HS-5 (cell line): ENCODE measurements around the gene KIF26B.
"Not testable (repeated sequence)": the region's sequence is repeated elsewhere in the genome, so short reads cannot be mapped to it uniquely, and the experiment has no call there.

Experiments
- DNase-seq: peaks from one replicate; pipeline ENCODE4 v3.0.0-alpha.2; 2012; ENCODE audit warnings: low read depth

Gene KIF26B

DNA sequence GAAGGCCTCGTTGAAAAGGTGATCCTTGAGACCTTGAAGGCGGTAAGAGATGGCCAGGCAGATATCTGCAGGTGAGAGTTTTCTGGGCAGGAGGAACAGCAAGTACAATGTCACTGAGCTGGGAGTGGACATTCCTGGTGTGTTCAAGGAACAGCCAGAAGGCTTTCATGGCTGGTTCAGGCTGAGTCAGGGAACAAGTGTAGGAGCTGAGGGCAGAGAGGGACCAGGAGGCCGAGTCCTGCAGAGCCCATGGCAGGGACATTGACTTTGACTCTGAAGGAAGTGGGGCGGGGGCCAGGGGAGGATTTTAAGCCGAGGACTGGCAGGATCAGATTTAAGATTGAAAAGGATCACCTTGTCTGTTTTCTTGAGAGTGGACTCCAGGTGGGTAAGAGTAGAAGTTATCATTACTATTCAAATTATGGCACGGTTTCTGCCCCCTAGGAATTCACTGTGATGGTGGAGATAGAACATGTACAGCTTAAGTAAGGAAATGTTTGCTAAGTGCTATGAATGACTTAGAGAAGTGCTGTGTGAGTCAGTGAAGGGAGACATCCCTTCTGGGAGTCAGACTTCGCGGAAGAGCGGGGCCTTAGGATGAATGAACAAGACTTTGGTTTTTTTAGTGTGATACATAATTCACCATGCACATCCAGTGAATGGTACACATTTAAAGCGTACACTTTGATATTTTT lies 202.3 kb downstream of the KIF26B start:
- DNase-seq, result no peak

DNA sequence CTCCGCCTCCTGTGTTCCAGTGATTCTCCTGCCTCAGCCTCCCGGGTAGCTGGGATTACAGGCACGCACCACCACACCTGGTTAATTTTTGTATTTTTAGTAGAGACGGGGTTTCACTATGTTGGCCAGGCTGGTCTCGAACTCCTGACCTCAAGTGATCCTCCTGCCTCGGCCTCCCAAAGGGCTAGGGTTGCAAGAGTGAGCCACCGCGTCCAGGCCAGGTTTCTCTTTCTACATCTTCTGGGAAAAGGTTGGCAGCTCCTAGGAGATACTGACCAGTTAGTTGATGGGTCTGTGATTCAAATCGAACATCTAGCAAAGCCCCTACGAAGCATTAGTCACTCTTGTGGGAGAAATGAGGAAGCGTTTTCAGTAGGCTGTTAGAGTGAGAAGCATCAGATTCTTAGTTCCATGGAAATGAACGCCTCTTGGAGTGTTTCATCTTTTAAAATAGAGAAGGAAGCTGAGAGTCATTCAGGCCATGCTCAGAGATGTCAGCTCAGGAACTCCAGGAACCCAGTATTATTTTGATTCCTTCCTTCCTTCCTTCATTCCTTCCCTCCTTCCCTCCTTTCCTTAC lies 204.4 kb downstream of the KIF26B start:
- not testable (repeated sequence) for DNase-seq

DNA sequence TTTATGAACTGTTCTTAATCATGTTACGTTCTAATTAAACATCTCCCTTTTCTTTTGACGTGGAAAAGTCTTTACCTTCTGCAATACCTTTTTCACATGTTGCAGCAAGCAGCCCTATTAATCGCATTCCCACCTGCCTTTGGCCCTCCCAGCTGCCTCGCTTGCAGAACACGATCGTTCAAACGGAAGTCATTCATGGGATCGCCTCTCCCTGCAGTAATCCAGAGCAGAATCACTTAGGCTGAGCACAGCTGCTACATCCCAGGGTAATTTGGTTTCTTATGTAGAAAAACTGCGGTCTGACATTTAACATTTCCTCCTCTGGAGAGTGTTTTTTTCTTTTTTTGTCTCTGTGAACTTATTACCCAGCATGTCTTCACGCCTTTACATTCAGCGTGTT lies 206.3 kb downstream of the KIF26B start:
- DNase-seq, result no peak

DNA sequence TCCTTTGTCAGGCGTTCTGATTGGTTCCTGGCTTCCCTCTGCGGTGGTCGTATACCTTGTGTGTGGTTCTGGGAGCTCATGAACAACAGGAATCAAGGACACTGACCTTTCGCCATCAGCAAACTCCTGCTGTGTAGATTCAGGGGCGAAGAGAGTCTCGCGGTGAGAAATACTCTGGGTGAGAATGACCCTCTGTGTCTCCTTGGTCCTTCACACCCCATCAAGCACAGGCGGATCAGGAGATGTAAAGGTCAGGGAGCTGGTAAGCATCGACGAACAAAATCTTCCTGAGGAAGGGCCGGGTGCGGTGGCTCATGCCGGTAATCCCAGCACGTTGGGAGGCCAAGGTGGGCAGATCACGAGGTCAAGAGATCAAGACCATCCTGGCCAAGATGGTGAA lies 207.2 kb downstream of the KIF26B start:
- no peak for DNase-seq

DNA sequence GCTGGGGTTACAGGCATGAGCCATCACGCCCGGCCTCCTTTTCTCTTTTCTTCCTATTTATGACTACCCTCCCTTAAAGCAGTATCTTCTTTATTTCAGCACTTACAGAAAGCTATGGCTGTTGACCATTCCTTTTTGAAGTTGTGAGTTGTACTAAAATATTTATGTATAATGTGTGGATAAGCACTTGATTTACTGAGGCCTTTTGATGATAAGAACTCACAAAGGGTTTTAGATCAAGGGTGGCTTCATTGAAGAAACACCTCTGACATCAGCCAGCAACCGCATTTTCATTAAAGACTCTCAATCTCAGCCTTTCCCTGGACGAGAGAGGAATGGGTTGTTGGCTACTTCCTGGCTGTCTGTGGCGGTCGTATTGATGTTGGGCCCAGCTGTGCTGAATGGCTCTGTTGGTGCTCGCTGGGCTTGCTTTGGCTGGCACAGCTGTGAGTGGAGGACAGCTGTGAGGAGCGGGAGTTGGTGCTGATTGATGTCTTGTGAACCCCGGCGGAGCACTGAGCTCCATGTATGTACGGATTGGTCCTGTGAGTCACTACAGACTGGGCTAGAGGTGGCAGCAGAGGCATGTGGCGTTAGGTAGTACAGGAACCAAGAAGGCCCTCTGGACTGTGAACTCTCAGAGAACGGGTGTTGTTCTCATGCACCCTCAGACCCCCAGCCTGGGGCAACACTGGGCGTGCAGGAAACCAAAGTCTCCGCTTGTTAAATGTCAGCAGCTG lies 208.8 kb downstream of the KIF26B start:
- DNase-seq, result no peak

DNA sequence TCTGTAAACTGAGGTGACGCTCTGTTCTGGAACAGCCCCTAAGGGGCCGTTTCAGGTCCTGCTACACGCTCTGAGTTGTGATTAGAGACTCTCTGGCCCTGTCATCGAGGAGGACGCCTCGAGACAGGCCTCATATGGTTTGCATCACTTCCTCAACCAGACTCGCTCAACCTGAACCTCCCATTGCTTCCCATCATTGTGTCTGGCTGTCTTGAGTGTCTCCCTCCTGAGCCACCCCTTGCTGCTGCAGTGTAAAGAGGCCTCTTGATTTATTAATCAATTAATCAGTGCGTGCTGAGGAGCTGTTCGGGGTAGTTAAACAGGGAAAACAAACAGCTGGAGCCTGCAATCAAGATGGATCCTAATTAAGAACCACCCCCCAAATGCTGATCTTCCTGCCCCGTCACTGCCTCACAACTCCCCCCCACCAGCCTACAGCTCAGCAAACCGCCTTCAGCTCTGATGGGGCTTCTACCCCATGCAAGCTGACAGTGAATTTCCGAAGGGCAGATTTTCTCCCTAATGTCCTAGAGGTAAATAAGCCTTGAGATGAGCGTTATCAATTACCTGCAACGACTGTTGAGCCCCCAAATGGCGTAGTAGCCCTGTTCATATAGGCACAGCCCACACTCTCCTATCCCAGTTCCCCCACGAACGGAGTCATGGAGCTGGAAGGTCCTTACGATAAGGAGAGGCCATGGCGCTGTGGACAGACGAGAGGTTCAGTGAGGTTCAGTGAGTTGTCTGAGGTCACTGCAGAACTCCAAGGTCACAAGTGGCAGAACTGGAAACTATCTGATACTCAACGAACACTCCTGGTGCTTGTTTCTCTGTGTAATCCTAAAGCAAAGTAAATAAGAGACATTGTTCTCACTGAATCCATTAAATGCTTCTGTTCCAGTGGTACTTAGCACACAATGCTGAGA lies 210.6 kb downstream of the KIF26B start:
- DNase-seq, result no peak

DNA sequence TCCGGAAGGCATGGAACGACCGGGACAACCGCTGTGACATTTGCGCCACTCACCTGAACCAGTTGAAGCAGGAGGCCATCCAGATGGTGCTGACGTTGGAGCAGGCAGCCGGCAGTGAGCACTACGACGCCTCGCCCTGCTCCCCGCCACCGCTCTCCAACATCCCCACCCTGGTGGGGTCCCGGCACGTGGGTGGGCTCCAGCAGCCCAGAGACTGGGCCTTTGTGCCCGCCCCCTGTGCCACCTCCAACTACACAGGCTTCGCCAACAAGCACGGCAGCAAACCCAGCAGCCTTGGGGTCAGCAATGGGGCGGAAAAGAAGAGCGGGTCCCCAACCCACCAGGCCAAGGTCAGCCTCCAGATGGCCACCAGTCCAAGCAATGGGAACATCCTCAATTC lies 212.1 kb downstream of the KIF26B start:
- DNase-seq, result no peak

DNA sequence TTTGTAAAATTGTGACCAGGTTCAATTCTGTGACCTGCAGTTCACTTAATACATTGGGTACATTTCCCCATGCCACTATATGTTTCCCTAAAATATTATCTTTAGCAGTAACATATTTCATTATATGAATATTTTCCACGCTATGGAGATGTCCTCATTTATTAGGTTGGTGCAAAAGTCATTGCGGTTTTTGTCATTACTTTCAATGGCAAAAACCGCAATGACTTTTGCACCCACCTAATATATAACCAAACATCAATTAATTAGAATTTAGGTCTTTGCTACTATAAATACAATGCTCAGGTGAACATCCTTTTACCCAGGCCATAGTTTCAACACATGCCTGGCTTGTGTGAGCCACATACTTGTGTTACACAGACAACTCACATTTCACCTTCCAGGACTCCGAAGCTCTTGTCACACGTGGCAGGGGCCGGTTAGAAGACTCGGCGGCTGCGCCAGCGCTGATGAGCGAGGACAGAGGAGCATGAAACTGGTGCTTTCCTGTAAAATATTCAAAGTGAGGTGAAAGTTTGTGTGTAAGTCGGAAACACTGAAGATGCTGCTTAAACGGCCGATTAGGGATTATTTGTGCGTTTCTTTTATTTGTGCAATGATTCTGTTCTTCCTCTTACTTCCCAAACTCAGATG lies 215.5 kb downstream of the KIF26B start:
- no peak for DNase-seq

DNA sequence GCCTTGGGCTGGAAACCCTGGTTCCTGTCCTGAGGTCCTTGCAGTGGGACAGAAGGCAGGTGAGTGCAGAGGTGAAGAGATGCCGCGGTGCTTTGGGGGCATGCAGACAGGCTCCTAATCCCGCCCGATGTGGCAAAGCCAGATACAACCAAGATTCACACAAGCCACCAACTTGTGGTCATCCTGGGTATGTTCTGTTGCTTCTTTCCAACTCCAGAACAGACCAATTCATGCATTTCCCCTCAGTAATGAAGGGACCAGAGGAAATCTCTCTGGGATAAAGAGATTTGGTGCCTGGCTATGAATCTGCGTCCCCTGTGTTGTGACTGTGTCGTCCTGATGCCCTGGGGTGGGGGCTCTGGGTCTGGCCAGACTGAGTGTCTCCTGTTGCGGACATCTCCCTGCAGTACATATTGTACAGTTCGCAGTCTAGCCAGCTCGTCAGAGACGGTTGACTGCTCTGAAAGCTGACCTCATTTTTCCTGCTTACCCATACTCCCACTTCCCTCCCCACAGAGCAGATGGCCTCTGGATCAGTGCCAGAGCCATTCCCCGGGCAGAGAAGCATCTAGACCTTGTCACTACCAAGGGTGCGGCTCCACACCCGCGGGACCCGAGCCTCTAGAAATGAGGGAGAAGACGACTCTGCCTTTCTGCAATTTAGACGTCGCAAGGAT lies 216.3 kb downstream of the KIF26B start:
- DNase-seq, result no peak

DNA sequence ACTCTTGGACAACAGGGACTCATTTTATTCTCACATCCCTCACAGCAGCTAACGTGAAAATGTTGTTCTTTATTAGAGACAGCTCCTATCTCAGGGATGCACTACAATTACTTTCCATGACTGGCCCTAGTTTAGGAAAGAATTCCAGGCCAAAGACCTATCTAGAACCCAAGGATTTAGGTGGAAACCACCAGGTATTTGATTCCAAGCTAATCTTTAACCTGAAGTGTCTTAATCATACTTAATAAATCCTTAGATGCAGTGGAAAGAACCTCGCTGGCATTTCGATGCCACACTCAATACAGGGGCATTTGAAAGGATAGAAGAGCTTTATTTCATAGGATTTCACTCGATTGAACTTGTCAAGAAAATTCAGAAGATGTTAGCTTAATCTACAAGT lies 218.3 kb downstream of the KIF26B start:
- no peak for DNase-seq

DNA sequence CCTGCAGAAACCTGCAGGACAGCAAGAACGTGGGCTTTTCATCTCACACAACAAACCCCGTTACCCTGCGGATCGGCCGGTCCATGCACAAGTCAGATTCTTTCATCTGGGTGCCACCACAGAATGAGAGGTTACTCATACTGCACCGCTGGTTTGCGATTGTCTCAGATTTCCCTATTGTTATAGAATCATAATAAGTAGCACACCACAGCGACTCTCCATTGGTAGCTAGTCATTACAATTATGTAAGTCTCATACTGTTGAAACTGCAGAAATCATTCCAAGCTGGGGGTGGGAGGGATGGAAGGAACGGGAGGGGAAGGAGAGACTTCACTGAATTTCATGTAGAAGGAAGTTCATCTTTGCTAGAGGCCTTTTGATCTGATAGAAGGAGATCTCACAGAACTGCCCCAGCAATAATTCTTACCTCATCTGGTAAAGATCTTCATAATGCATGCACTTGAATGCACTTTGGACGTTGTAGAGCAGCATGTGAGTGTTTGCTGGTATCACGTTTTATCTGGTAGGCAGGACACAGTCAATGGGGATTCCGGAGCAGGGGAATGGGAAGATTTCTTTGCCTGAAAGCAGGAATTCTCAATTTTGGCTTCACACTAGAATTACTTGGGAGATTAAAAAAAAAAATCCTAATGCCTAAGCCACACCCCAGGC lies 221.1 kb downstream of the KIF26B start:
- no peak for DNase-seq

DNA sequence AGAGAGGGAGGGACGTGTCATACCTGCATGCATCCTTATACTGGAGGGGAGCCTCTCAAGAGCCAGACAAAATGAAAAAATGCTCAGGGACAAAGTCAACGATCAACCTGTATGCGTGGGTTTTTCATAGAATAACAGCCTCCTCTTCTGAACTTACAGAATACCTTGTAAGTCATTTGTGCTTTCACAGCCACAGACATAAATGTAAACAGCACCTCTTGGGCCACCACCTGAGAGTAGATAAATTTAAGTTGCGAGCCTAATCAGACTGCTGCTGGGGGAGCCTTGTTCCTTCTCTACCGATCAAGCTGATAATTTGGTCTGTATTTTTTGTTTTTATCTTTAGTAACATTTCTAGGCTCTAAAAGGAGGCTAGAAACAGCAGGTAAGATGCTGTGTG lies 223.1 kb downstream of the KIF26B start:
- no peak for DNase-seq

DNA sequence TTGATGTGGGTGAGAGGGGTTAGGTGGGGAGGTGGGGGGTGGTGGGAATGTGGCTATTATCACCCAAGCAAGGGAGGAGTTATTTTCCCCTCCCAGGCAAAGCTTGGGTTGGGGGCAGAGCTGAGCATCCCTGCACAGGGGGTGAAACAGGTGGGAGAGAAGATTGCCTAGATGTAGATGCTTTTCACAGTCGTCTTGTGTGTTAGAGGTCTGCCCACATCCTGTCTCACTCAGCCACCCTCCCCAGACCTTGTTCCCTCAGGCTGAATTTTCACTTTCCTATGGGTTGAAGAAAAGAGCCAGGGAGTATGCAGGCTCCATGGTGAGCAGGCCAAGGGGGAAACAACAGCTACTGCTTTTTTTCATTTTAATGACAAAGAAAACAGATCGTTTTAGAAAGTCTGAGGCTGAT lies 223.5 kb downstream of the KIF26B start:
- no peak for DNase-seq

DNA sequence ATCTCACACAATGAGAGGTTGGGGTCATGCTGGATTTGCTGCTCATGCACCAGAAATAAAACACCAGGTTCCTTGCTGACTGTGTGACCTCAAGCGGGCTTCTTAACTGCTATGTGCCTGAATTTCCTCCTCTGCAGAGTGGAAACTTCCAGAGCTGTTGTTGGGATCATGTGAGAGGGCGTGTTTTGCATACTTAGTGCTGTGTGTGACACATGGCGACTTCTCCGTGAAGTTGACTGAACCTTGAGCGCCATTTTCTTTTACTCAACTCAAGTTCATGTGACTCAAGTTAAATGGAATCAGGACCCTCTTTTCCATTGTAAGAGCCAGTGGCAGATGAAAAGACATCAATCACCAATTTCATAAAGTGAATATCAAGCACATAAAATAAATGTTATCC lies 224.0 kb downstream of the KIF26B start:
- no peak for DNase-seq

DNA sequence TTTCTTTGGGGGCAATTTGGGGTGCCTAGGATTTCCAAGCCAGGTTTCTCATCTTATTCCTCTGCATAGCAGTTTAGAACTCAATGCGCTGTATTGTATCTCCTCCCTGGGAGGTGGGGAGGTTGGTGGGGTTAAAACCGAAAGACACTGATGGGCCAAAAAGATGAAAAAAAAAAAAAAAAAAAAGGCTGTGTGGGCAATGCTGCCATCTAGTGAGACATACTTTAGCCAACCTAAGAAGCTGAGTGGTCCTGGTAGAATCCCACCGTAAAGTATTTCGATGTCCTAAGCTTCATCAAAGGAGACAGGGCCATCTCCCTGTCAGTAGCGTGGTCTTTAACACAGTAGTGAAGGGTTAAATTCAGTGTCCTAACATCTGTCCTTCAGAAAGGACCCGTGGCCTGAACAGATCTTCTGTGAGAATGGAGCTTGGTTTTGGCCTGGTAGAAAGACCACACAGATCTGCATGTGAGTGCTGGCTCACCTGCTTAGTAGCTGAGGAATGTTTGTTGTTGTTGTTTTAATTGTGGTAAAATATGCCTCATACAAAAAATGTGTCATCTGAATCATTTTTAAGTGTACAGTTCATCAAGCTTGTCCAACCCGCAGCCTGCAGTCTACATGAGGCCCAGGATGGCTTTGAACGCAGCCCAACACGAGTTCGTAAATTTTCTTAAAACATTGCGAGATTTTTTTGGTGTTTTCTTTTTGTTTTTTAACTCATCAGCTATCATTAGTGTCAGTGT lies 226.2 kb downstream of the KIF26B start:
- no peak for DNase-seq

DNA sequence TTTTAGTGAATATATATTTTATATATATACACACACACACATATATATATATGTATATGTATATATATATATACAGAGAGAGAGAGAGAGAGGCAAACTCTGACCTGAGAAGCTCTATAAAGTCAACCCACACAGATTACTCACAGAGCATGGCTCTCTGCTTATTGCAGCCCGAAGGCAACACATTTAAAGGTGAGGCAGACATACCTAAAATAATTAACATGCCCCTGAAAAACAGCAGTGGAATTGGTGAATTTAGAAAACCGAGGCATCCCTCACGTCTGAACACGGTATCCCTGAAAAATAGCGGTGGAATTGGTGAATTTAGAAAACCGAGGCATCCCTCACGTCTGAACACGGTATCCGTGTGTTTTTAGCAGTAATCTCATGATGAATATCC lies 228.2 kb downstream of the KIF26B start:
- no peak for DNase-seq

DNA sequence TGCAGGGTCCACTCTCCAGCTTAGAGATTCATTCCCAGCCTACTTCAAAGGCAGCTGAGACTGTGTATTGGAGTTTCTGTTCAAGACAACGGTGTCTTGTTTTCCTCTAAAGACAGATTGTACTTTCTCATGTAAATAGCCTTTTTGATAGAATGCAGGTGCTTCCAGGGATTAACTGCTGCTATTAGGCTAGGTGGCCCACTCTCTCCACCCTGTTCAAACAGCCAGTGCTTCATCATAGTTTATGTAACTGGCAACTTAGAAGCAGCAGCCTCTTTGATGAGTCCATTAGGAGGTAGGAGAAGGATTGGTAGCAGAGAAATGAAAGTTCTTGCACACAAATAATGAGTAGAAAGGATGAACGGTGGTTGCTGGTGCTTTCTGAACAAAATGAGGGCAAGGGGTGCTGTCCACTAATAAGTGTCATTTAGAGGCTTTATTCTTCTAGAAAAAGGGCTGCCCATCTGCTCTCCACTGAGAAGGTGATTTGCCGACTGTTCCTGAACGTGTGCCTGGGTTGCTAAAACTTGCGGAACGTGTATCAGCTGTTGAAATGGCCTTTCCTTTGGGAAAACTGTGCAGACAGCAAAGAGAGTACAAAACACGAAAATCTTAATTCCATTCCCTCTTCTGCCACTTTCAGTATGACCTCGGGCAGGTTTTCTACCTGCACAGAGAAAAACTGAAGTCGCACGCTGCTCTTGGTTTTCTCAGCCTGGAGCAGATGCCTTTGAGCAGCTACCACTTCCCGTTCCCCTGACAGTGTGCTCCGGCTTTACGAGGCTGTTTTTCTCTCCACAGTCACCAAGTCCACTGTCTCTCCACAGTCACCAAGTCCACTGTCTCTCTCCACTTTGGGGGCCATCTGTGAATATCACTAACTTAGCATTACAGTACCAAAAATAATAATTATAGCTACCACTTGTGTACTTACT lies 228.9 kb downstream of the KIF26B start:
- no peak for DNase-seq

DNA sequence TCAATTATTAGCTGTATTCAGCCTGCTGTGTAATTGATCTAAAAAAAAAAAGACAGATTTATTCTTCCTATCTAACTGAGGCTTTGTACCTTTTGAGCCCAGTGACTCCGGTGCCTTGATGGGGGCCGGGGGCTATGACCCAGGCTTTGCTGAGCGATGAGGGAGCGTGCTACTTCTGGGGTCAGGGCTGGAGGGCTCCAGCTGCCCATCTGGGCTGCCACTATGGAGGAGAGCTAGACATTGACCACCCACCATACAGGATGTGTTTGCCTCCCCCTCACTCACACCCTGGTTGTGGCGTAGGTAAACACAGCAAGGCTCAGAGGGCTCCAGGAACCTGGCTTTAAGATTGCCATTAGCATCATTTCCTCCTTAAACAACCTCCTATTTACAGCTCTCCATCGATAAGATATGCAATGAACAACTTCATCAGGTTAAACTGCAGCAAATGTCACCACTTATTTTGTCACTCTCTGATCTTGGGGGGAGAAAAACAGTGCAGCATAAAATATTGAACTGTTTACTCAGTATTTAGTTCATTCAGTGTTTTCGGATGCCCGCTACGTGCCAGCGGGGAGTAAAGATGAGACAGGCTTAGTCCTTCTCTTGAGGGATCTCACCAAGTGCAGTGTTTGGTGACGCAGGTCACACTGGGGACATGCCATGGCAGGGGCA lies 231.6 kb downstream of the KIF26B start:
- DNase-seq, result no peak
